Astrocyte of the hippocampus (primary cell): Measurements from ENCODE around the gene DCDC2C.

Source experiments
- DNase-seq: peaks from one replicate; pipeline ENCODE4 v3.0.0; 2011; ENCODE audit warnings: low read depth, low spot score

Gene DCDC2C

DNA sequence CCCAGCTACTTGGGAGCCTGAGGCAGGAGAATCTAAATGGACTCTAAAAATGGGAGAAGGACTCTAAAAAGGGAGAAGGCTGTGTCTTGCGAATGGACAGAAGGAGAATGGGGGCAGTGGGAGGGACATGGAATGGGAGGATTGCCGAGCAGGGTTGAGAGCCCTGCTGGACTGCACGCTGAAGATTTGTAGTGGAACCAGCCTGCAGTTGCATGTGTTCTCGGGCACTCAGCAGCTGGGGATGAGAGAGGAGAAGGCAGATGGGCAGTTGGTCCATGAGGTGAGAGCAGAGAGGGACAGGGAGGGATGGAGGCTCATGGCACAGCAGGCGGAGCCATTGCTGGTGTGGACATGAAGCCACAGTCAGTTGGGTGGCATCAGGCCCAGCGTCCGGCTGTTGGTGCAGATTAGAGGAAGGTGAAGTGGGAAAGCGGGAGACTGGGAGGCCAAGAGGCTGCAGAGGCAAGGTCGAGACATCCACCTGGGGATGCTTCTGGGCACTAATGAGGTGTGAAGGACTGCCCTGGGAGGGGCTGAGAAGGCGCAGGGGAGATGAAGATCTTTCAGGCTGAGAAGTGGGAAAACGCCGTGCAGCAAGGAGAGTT, 40.7 kb downstream of the DCDC2C start:
- DNase-seq: no peak

- DNase-seq: no peak
Measured at GRCh38 chr2:3745920-3746319, 42.5 kb downstream of the DCDC2C start.

DNA sequence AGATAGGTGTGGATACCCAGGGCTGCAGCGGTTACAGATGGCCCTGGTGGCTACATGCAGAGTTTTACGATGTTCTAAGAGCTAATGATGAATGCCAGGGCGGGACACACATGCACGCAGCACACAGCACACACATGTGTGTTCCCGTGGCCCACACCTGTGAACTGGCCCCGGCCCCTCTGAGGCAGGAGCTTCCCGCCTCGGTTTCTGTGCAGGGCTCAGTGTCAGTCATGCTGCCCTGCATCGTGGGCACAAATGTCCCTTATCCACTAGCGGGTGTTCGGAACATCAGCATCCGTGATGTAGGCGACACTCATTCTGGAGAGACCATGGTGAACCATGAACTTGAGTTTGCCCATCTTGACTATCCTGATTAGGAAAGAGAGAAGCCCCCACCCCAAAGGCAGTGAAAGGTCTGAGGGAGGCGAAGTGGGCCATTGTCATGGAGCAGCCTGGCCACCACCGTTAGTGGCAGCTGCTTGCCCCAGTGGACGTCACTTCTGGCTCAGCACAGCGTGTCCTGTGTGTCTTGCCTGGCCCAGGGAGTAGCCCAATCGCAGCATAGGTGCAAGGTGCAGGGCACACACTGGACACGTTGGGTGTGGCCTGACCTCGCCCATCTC, 43.8 kb downstream of the DCDC2C start:
- DNase-seq: no peak

GRCh38 chr2:3747826-3748225, 44.5 kb downstream of the DCDC2C start:
- no peak for DNase-seq

GRCh38 chr2:3749201-3749600, 45.8 kb downstream of the DCDC2C start:
- DNase-seq: no peak

- no peak for DNase-seq
Measured at GRCh38 chr2:3751251-3751650, 47.9 kb downstream of the DCDC2C start.

DNA sequence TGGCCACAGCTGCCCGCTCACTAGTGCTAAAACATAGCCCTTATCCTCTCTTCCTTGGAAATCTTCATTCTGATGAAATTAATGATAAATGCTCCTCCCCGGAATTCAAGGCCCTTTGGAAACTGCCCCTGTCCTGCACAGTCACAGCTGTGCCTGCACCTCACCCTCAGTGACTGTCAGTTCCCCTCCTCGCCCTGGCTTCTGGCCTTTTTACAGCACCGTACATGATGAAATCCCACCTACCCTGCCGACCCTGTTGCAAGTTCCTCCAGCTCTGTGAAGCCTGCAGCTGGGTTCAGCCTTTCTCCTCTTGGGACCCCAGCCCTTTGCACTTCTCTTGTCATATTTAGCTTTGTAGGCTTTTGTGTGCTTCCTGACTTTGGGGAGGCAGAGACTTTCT, 48.4 kb downstream of the DCDC2C start:
- DNase-seq: no peak

DNA sequence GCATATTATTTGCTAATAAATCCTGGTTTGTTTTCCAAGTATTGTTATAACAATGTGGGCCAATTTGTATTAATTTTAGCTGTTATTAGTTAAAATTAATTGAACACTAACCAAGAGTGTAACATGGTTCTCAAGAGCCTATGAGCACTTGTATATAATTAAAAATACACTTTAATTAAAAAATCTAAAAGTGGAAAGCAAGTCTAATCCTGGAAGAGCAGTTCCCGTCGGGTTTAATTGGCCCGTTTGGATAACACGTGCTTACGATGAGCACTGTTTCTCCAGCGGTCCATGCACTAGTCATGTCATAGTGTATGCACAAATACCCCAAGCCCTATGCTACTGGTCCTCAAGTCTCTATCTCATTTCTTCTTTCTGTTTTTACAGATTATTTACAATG, 49.0 kb downstream of the DCDC2C start:
- DNase-seq: no peak

DNA sequence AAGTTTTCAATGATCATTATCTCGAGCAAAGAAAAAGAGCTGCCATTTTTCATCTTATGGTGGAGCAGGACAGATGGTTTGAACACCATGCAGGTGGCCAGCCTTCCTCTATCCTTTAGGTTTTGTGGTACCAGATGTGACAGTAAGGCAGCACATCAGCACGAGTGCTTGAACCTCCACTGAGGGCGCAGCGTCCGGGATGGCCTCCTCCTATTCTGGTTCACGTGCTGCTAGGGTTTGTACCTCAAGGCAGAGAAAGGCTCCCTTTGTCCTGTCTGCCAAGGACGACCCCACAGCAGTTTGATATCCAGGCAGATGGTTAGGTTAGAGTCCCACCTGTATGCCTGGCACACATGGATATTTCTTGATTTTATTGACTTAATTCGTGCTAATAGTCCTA, 50.2 kb downstream of the DCDC2C start:
- no peak for DNase-seq

DNA sequence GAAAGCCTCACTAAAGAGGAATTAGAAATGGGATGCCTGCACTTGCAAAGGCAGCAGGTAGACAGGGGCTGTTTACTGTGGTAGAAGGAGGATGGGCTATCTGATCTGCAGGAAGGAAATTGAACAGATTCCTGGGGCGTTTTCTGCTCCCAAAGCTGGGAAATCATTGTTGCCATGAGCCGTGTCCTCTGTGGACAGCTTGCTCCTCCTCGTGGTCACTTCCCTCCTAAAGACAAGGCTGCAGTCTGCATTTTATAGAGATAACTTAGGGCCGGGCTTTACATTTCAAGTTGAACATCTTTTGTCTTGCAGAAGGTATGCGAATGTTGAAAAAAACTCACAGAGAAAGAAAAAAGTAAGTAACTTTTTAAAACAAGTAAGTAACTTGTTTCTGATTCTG, 50.9 kb downstream of the DCDC2C start:
- no peak for DNase-seq

GRCh38 chr2:3754795-3755194, 51.4 kb downstream of the DCDC2C start:
- no peak for DNase-seq

GRCh38 chr2:3755277-3755676, 51.9 kb downstream of the DCDC2C start:
- DNase-seq: no peak

DNA sequence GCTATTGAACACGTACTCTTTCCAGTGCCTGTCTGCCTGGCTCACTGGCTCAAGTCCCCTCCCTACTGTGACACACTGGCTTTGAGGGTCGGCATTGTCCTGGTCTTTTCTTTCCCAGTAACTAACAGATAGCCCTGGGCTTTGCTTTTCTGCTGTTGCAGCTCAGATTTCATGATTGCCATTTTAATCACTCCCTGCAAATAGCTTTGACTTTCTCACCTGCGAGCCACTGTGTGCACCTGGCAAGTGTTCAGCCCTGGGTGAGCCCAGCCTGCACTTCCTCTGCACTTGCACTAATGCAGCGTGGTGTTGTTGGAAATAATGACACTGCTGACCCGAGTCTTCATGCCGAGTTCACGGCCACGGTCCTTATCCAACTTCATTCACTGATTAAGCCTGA, 52.9 kb downstream of the DCDC2C start:
- DNase-seq: no peak

DNA sequence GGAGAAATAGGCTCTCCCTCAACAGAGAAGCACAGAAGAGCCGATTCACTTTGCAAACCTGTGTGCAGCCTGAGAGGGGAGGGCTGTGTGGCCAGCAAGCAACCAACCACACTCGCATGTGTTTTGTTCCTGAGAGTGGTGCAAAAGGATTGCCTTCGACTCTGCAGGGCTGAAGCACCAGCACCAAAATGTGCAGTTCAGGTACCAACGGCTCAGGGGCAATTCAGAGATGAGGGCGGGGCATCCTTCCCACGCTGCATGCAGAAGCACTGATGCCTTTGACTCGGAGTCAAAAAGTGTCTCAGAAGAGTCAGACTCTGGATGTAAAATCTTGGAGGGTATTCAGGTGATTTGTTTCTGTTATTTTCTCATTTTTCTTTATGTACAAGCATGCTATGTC, 55.5 kb downstream of the DCDC2C start:
- DNase-seq: no peak

DNA sequence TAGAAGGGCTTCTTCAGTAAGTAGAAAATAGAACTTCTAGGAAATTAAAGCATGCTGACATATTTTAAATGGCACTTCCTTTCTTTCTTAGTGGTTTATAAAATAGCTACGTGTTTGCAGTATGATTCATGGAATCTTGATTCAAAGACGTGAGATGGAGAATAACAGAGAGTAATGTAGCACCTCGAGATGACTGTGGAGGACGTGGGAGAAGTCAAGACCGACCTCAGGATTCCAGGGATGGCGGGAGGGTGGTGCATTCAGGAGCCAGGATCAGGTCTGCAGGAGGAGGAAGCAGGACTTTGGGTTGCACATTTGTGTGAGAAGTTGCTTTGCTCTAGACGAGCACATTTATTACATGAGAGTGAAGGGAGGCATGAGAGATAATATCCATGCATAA, 56.0 kb downstream of the DCDC2C start:
- peak; percentile 17 for DNase-seq

- DNase-seq: no peak
Measured at GRCh38 chr2:3759761-3760160, 56.4 kb downstream of the DCDC2C start.

GRCh38 chr2:3761272-3761671, 57.9 kb downstream of the DCDC2C start:
- DNase-seq: no peak

DNA sequence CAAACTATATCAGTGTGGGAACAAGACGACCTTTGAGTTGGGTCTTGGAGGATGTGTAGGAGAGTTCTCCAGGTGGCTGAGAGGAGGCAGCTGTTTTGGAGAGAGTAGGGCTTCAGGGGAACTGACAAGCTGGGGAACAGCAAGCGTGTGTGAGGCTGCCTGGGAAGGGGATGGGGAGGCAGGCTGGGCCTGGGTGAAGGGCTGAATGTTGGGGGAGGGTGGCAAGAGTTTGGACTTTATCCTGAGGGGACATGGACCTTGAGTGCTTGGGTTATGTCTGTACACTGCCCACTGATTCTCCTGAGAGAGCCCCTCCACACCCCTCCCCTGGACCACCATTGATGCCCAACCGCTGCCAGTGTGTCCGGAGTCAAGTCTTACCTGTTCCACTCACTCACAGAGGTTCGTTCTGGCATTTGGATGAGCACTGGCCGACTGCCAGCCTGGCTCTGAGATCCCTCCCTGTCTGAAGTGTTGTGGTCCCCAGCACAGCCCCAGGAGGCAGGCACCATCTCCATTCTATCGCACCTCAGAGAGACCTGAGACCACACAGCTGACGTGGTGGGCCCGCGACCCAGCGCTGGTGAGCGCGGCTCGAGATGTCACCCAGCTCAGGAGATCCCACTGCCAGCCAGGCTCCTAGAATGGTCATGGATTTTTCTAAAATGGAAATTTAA, 59.5 kb downstream of the DCDC2C start:
- no peak for DNase-seq

- DNase-seq: no peak
Measured at GRCh38 chr2:3766824-3767223, 63.4 kb downstream of the DCDC2C start.

DNA sequence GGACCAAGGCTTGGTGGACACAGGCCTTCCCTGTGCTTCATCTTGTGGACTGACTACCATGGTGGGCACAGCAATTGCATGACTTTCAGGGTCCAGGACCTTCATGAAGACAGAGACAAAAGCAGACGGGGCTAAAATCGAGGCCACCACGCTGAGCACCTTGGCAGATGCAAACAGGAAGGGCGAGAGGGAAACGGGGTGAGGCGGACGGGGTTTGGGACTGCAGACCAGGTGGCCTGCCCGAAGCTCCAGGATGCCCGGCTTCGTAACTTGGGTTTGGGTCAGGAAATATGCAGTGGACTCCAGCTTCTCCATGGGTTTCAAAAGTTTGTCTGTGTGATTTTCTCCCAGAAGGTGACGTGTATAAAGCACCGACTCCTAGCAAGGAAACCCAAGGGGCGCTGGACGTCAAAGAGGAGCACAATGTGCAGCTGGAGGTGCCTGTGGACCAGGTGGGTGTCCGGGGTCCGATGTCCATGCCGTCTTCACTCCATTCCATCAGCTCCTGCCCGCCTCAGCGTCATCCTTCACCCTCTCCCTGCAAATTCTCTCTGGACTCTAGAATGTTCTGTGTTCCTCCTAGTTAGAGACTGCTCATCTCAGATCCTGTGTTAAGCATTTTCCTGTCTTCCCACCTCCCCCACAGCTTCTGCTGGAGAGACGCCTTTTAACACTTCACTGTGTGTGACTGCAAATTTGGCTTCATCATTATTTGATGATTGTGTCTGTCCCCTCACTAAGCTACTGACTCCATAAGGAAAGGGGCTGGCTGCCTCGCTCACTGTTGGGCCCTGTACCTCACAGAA, 65.8 kb downstream of the DCDC2C start:
- no peak for DNase-seq

- no peak for DNase-seq
Measured at GRCh38 chr2:3769766-3770165, 66.4 kb downstream of the DCDC2C start.

DNA sequence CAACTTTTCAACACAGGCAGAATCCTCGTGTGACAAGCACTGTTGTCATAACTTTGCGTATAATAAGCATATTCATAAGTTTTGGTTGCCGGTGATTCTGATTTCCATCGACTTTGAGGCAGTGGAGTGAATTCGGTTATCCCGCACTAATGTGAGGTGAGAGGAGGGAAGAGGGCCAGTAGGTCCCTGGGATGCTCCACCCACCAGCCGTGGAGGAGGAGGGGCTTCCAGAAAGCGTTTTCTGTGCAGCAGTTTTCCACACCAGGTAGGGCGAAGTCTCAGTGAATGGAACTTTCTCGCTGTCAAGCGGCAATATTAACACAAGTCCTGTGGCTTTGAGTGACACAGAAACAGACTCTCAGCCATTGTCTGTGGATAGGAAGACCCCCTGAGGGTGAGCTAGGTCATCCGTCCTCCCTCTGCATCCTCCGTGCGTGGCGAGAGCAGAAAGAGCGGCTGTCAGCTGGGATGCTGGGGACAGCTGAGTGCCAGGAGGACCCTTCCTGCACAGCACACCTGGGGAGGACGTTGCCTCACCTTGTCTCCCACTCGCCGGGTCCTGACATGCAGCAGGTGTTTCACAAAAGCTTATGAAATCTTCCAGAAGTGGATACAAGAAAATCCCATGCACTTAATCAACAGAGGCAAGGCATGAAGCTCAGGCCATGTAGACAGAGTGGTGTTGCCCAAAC, 67.5 kb downstream of the DCDC2C start:
- no peak for DNase-seq
